Left forelimb (tissue), 1 donor: ENCODE results near the gene BCAM.
A peak's percentile ranks its signal among the peaks of the same experiment; 100 is the strongest.

Experiments used
- DNase-seq: peaks from one replicate; pipeline ENCODE4 v3.0.0-alpha.2; 2018; ENCODE audit warnings: low spot score

Gene BCAM

GRCh38 chr19:44792281-44792680 lies 16.6 kb upstream of the BCAM start:
- no peak for DNase-seq

- no peak for DNase-seq
Measured at GRCh38 chr19:44794610-44795009, 14.3 kb upstream of the BCAM start.

- no peak for DNase-seq
Measured at GRCh38 chr19:44795398-44795987, 13.4 kb upstream of the BCAM start.

GRCh38 chr19:44796701-44797115 lies 12.2 kb upstream of the BCAM start:
- no peak for DNase-seq

- no peak for DNase-seq
Measured at GRCh38 chr19:44799627-44800346, 9.1 kb upstream of the BCAM start.

- DNase-seq = peak; percentile 86
Measured at GRCh38 chr19:44800461-44800860, 8.4 kb upstream of the BCAM start.

GRCh38 chr19:44803442-44804428 lies 5.2 kb upstream of the BCAM start:
- DNase-seq = no peak

GRCh38 chr19:44806291-44806690 lies 2.6 kb upstream of the BCAM start:
- DNase-seq = no peak

- no peak for DNase-seq
Measured at GRCh38 chr19:44807162-44807561, 1.7 kb upstream of the BCAM start.

- DNase-seq = no peak
Measured at GRCh38 chr19:44807652-44808462, 1.0 kb upstream of the BCAM start.

- no peak for DNase-seq
Measured at GRCh38 chr19:44809577-44810233, 802 bp downstream of the BCAM start.

- no peak for DNase-seq
Measured at GRCh38 chr19:44810234-44811121, 1.6 kb downstream of the BCAM start.

GRCh38 chr19:44811122-44811419 lies 2.2 kb downstream of the BCAM start:
- DNase-seq = no peak

- no peak for DNase-seq
Measured at GRCh38 chr19:44812142-44812718, 3.3 kb downstream of the BCAM start.

- no peak for DNase-seq
Measured at GRCh38 chr19:44813070-44813840, 4.4 kb downstream of the BCAM start.

GRCh38 chr19:44813841-44814470 lies 5.1 kb downstream of the BCAM start:
- DNase-seq = no peak

- no peak for DNase-seq
Measured at GRCh38 chr19:44814517-44814916, 5.6 kb downstream of the BCAM start.

GRCh38 chr19:44816301-44816700 lies 7.4 kb downstream of the BCAM start:
- DNase-seq = no peak
